ENCODE measurements around the gene CUBN. TPM values are rescaled to one million over a fixed set of nuclear protein-coding genes. Genes with fewer than 3 reads are reported as not detected.

CUBN gene
- total and polyA plus RNA-seq, 2 of the 13 experiments (the other 11 are each of a cell fraction or from before 2014, with no cell fraction given): 0.27 to 0.32 TPM

DNA sequence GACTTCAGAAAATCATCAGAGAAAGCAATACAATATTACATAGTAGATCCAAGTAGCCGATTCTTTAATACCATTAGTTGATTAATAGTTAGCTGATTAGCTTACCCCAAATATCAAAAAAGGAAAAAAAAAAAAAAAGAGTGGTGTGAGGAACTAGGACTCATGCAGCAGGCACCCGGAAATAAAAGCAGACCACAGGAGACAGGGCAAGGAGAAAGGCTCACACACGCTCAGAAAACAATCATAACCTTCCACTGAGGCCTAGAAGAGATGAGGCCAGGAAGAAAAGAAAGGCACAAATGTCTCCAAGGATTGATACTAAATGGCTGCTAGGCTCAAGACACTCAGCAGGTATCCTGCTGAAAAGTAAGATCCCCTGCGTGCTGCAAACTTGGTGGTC is 45.9 kb upstream of the CUBN start (continued):
- TF ChIP-seq, protein P1, sequence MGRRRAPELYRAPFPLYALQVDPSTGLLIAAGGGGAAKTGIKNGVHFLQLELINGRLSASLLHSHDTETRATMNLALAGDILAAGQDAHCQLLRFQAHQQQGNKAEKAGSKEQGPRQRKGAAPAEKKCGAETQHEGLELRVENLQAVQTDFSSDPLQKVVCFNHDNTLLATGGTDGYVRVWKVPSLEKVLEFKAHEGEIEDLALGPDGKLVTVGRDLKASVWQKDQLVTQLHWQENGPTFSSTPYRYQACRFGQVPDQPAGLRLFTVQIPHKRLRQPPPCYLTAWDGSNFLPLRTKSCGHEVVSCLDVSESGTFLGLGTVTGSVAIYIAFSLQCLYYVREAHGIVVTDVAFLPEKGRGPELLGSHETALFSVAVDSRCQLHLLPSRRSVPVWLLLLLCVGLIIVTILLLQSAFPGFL (CRISPR knock-in tag; IDR thresholded peaks at IDR 0.05): no peak

DNA sequence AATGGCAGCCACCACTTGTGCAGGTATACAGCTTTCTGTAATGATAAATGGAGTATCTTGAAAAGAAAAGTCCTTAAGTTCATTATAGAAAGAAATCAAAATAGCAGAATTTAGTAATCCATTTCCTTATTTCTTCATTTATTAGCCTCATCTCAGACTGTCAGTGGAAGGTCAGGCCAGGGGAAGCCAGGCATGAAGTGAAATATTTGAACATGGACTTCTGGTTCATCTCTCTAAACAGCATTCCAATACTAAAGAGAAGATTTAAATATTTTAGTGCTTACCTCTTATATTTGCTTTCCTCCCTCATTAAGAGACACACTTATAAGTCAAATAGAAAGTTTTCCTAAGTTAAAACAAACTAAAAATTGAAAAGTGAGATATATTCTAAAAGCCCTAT is 45.0 kb upstream of the CUBN start:
- TF ChIP-seq HDAC1 (CRISPR knock-in tag; IDR thresholded peaks at IDR 0.05) (no peak), ZNF44 (CRISPR knock-in tag; IDR thresholded peaks at IDR 0.05) (no peak), KAT8 (CRISPR knock-in tag; IDR thresholded peaks at IDR 0.05) (no peak), SMC3 (IDR thresholded peaks at IDR 0.05; ENCODE audit: low read length) (no peak)
- no peak overlapping the region for H3K9ac ChIP-seq (ENCODE audit: insufficient read depth, low read depth, low read length)
- H4K20me1 ChIP-seq (ENCODE audit: insufficient read depth, low read length): no peaks in the 10 kb centered on the region; the same call in 1 of the 2 replicates
- no peaks in the 10 kb centered on the region for H3K79me2 ChIP-seq (ENCODE audit: insufficient read depth, low read length)
- H3K36me3 ChIP-seq (replicated peaks in 1 of 2; ENCODE audit: control insufficient read depth in 1 of 2, insufficient read depth in 2 of 2, low read length in 2 of 2): no peaks in the 10 kb centered on the region
- in situ Hi-C loops (cut with HindIII; ENCODE audit: extremely low pct_ligation_motif_present, low pct_unique_long_range_greater_than_20kb) (no loop called here), intact Hi-C loops (cut with micrococcal nuclease; ENCODE audit: unreplicated experiment) (loop anchor here (5.0 kb wide), 1 partner anchor 322 kb away; no protein-coding TSS in a partner anchor)
- DNase-seq (ENCODE audit: low spot score) (no peak), FAIRE-seq (no peak), ATAC-seq (no peak)
- CTCF ChIA-PET (ENCODE audit: low intra/inter-chr PET ratio, low total read pairs): no interaction called here
- H3K4me1 ChIP-seq (ENCODE audit: insufficient read depth, low read length): no peaks in the 10 kb centered on the region
- no peak overlapping the region for H2AFZ ChIP-seq (ENCODE audit: low read length)
- no peak overlapping the region for H3K4me3 ChIP-seq (replicated peaks in 1 of 3; ENCODE audit: insufficient read depth in 1 of 3, low read depth in 2 of 3, low read length in 3 of 3)
- POLR2A ChIA-PET: no interaction called here
- no peak overlapping the region for H3K27ac ChIP-seq (ENCODE audit: extremely low read length, insufficient read depth, low read length)
- BruUV-seq (replicated peaks): no TSS peak
- no peaks in the 10 kb centered on the region for H3K9me3 ChIP-seq (ENCODE audit: low read length)
- no peaks in the 10 kb centered on the region; a peak in 1 of 5 replicates for H3K27me3 ChIP-seq (ENCODE audit: control insufficient read depth in 1 of 2, insufficient read depth in 2 of 2, low read length in 2 of 2)
- no peak overlapping the region for H3K4me2 ChIP-seq (ENCODE audit: low read depth, low read length)

DNA sequence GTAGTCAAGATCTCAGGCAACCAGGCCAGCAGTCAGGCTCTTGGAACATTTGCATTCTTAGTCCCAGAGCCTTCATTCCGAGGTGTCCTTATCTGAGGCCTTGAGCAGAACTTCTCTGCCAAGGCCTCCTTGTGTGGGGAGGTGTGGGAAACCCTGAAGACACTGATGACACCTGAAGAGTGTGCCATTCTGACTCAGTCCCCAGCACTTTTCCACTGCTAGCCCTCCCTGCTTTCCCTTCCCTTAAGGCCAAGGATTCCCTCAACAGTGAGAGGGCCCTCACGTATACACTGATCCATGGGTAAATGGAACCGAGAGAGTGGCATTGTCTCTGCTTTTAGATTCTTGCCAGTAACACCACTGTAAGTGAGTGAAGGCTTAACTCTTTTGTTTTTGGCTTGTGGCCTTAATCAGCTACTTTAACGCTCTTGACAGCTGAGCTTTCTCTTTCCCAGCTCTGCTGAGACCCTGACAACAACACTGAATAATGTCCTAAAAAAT is 41.6 kb upstream of the CUBN start:
- Histone ChIP-seq H3K27me3 (ENCODE audit: control insufficient read depth in 1 of 2, insufficient read depth in 2 of 2, low read length in 2 of 2) (no peaks in the 10 kb centered on the region; a peak in 1 of 5 replicates), H3K27ac (ENCODE audit: extremely low read length, insufficient read depth, low read length) (no peak overlapping the region), H3K9me3 (ENCODE audit: low read length) (no peaks in the 10 kb centered on the region), H2AFZ (ENCODE audit: low read length) (no peak overlapping the region), H3K9ac (ENCODE audit: insufficient read depth, low read depth, low read length) (no peak overlapping the region), H3K4me1 (ENCODE audit: insufficient read depth, low read length) (no peaks in the 10 kb centered on the region), H3K36me3 (replicated peaks in 1 of 2; ENCODE audit: control insufficient read depth in 1 of 2, insufficient read depth in 2 of 2, low read length in 2 of 2) (no peaks in the 10 kb centered on the region), H4K20me1 (ENCODE audit: insufficient read depth, low read length) (no peaks in the 10 kb centered on the region; the same call in 1 of the 2 replicates), H3K79me2 (ENCODE audit: insufficient read depth, low read length) (no peaks in the 10 kb centered on the region), H3K4me2 (ENCODE audit: low read depth, low read length) (no peak overlapping the region), H3K4me3 (replicated peaks in 1 of 3; ENCODE audit: insufficient read depth in 1 of 3, low read depth in 2 of 3, low read length in 3 of 3) (no peak overlapping the region)
- BruUV-seq (replicated peaks): no TSS peak
- no peak for ATAC-seq
- ChIA-PET POLR2A (no interaction called here), CTCF (ENCODE audit: low intra/inter-chr PET ratio, low total read pairs) (no interaction called here)
- in situ Hi-C loops (cut with HindIII; ENCODE audit: extremely low pct_ligation_motif_present, low pct_unique_long_range_greater_than_20kb) (no loop called here), intact Hi-C loops (cut with micrococcal nuclease; ENCODE audit: unreplicated experiment) (loop anchor here (5.0 kb wide), 1 partner anchor 319 kb away; no protein-coding TSS in a partner anchor)
- DNase-seq (ENCODE audit: low spot score): no peak
- WGBS (ENCODE audit: low lambda C conversion rate): 83% methylated on average over 4 of the region's 4 CpGs
- no peak for FAIRE-seq
- TF ChIP-seq ZNF124 (CRISPR knock-in tag; IDR thresholded peaks at IDR 0.05) (no peak), MAZ (IDR thresholded peaks at IDR 0.05; ENCODE audit: borderline replicate concordance, low read depth, low read length) (no peak), MAZ (CRISPR knock-in tag; IDR thresholded peaks at IDR 0.05; ENCODE audit: low read depth) (no peak), SIN3A (IDR thresholded peaks at IDR 0.05; ENCODE audit: borderline replicate concordance, low read depth, low read length) (no peak), JARID2 (CRISPR knock-in tag; IDR thresholded peaks at IDR 0.05; ENCODE audit: insufficient replicate concordance) (no peak), ZBTB7B (CRISPR knock-in tag; IDR thresholded peaks at IDR 0.05) (no peak), EHMT2 (IDR thresholded peaks at IDR 0.05; ENCODE audit: borderline replicate concordance, low read depth, low read length) (no peak), RBFOX2 (IDR thresholded peaks at IDR 0.05; ENCODE audit: low read depth, low read length) (no peak), HCFC1 (IDR thresholded peaks at IDR 0.05; ENCODE audit: low read depth, low read length) (no peak), ZNF335 (CRISPR knock-in tag; IDR thresholded peaks at IDR 0.05) (no peak), BORCS8-MEF2B (CRISPR knock-in tag; IDR thresholded peaks at IDR 0.05) (no peak), SOX13 (IDR thresholded peaks at IDR 0.05) (no peak), SOX13 (CRISPR knock-in tag; conservative IDR thresholded peaks at IDR 0.05 in 1 of 2, IDR thresholded peaks at IDR 0.05 in 1 of 2) (no peak)
- TF ChIP-seq, protein P2, sequence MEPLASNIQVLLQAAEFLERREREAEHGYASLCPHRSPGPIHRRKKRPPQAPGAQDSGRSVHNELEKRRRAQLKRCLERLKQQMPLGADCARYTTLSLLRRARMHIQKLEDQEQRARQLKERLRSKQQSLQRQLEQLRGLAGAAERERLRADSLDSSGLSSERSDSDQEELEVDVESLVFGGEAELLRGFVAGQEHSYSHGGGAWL (CRISPR knock-in tag; IDR thresholded peaks at IDR 0.05): no peak
